ENCODE results near the gene PAPSS1. TPM values are rescaled to one million over a fixed set of nuclear protein-coding genes. Genes with fewer than 3 reads are reported as not detected.
A peak's percentile ranks its signal among the peaks of the same experiment; 100 is the strongest.

The PAPSS1 gene
- total RNA-seq, 1 experiment from 2014 or later = 73.1 TPM

- Histone ChIP-seq H3K4me1 (ENCODE audit: low read length) (peaks cover 35% of the 10 kb centered on the region), H3K9me3 (ENCODE audit: low read length) (no peaks in the 10 kb centered on the region), H2AFZ (ENCODE audit: low read length) (peak overlapping the region; percentile 38), H3K9ac (ENCODE audit: low read length) (peak overlapping the region; percentile 74), H3K27me3 (ENCODE audit: low read length) (no peaks in the 10 kb centered on the region), H3K79me2 (ENCODE audit: low read length) (peaks cover 34% of the 10 kb centered on the region), H3K36me3 (ENCODE audit: insufficient read depth, low read length) (peaks cover 3% of the 10 kb centered on the region; the same call in 1 of the 2 replicates), H4K20me1 (ENCODE audit: insufficient read depth, low read depth, low read length) (no peaks in the 10 kb centered on the region), H3K9me2 (replicated peaks; ENCODE audit: insufficient read depth, low read length) (no peaks in the 10 kb centered on the region), H3K27ac (ENCODE audit: low read length) (no peak overlapping the region), H3K4me3 (ENCODE audit: low read length) (peak overlapping the region; percentile 98), H3K4me2 (ENCODE audit: low read depth, low read length, poor library complexity, severe bottlenecking) (peak overlapping the region; percentile 87)
- peak; percentile 77 for DNase-seq
These were observed 1.5 kb upstream of the PAPSS1 start for GRCh38 chr4:107721436-107722100.

GRCh38 chr4:107719207-107719921 lies 670 bp downstream of the PAPSS1 start:
- Histone ChIP-seq H3K27me3 (ENCODE audit: low read length) (no peaks in the 10 kb centered on the region), H3K4me2 (ENCODE audit: low read depth, low read length, poor library complexity, severe bottlenecking) (peak overlapping the region; percentile 98), H3K27ac (ENCODE audit: low read length) (peak overlapping the region; percentile 66), H3K9ac (ENCODE audit: low read length) (peak overlapping the region; percentile 88), H2AFZ (ENCODE audit: low read length) (peak overlapping the region; percentile 57; the same call in 1 of the 2 replicates), H3K79me2 (ENCODE audit: low read length) (peaks cover 56% of the 10 kb centered on the region), H3K36me3 (ENCODE audit: insufficient read depth, low read length) (peaks cover 19% of the 10 kb centered on the region), H4K20me1 (ENCODE audit: insufficient read depth, low read depth, low read length) (no peaks in the 10 kb centered on the region), H3K9me2 (replicated peaks; ENCODE audit: insufficient read depth, low read length) (no peaks in the 10 kb centered on the region), H3K4me3 (ENCODE audit: low read length) (peak overlapping the region; percentile 98), H3K4me1 (ENCODE audit: low read length) (peaks cover 39% of the 10 kb centered on the region), H3K9me3 (ENCODE audit: low read length) (no peaks in the 10 kb centered on the region)
- peak; percentile 78 for DNase-seq

- Histone ChIP-seq H3K79me2 (ENCODE audit: low read length) (peaks cover 65% of the 10 kb centered on the region), H3K4me3 (ENCODE audit: low read length) (peak overlapping the region; percentile 98), H3K9me3 (ENCODE audit: low read length) (no peaks in the 10 kb centered on the region), H4K20me1 (ENCODE audit: insufficient read depth, low read depth, low read length) (no peaks in the 10 kb centered on the region), H3K4me2 (ENCODE audit: low read depth, low read length, poor library complexity, severe bottlenecking) (peak overlapping the region; percentile 98), H3K4me1 (ENCODE audit: low read length) (peaks cover 48% of the 10 kb centered on the region), H3K27ac (ENCODE audit: low read length) (peak overlapping the region; percentile 66), H3K9me2 (replicated peaks; ENCODE audit: insufficient read depth, low read length) (no peaks in the 10 kb centered on the region), H3K9ac (ENCODE audit: low read length) (peak overlapping the region; percentile 88), H3K36me3 (ENCODE audit: insufficient read depth, low read length) (peaks cover 26% of the 10 kb centered on the region), H3K27me3 (ENCODE audit: low read length) (no peaks in the 10 kb centered on the region), H2AFZ (ENCODE audit: low read length) (no peak overlapping the region)
- peak; percentile 61 for DNase-seq
These were observed 1.6 kb downstream of the PAPSS1 start for GRCh38 chr4:107718351-107718965.

GRCh38 chr4:107714256-107714655 lies 5.8 kb downstream of the PAPSS1 start:
- Histone ChIP-seq H3K4me2 (ENCODE audit: low read depth, low read length, poor library complexity, severe bottlenecking) (no peak overlapping the region), H3K4me1 (ENCODE audit: low read length) (peaks cover 59% of the 10 kb centered on the region), H3K79me2 (ENCODE audit: low read length) (peaks cover 100% of the 10 kb centered on the region), H3K9me2 (replicated peaks; ENCODE audit: insufficient read depth, low read length) (no peaks in the 10 kb centered on the region), H3K9ac (ENCODE audit: low read length) (no peak overlapping the region), H2AFZ (ENCODE audit: low read length) (no peak overlapping the region), H3K27me3 (ENCODE audit: low read length) (no peaks in the 10 kb centered on the region), H3K4me3 (ENCODE audit: low read length) (no peak overlapping the region), H3K9me3 (ENCODE audit: low read length) (peaks cover 3% of the 10 kb centered on the region; the same call in 1 of the 2 replicates), H3K27ac (ENCODE audit: low read length) (no peak overlapping the region), H3K36me3 (ENCODE audit: insufficient read depth, low read length) (peaks cover 45% of the 10 kb centered on the region), H4K20me1 (ENCODE audit: insufficient read depth, low read depth, low read length) (no peaks in the 10 kb centered on the region)
- DNase-seq = no peak

- DNase-seq = no peak
- Histone ChIP-seq H3K4me1 (ENCODE audit: low read length) (peaks cover 48% of the 10 kb centered on the region), H3K9me2 (replicated peaks; ENCODE audit: insufficient read depth, low read length) (no peaks in the 10 kb centered on the region), H3K27me3 (ENCODE audit: low read length) (no peaks in the 10 kb centered on the region), H4K20me1 (ENCODE audit: insufficient read depth, low read depth, low read length) (no peaks in the 10 kb centered on the region), H3K4me2 (ENCODE audit: low read depth, low read length, poor library complexity, severe bottlenecking) (no peak overlapping the region), H3K27ac (ENCODE audit: low read length) (no peak overlapping the region), H2AFZ (ENCODE audit: low read length) (no peak overlapping the region), H3K4me3 (ENCODE audit: low read length) (no peak overlapping the region), H3K36me3 (ENCODE audit: insufficient read depth, low read length) (peaks cover 57% of the 10 kb centered on the region), H3K79me2 (ENCODE audit: low read length) (peaks cover 99% of the 10 kb centered on the region), H3K9me3 (ENCODE audit: low read length) (peaks cover 18% of the 10 kb centered on the region; the same call in 1 of the 2 replicates), H3K9ac (ENCODE audit: low read length) (no peak overlapping the region)
These were observed 7.8 kb downstream of the PAPSS1 start for GRCh38 chr4:107712236-107712635.

- H3K27ac ChIP-seq (ENCODE audit: low read length) = no peak overlapping the region
- H3K36me3 ChIP-seq (ENCODE audit: insufficient read depth, low read length) = peaks cover 60% of the 10 kb centered on the region
- H3K27me3 ChIP-seq (ENCODE audit: low read length) = no peaks in the 10 kb centered on the region
- no peak overlapping the region for H3K4me2 ChIP-seq (ENCODE audit: low read depth, low read length, poor library complexity, severe bottlenecking)
- H3K4me3 ChIP-seq (ENCODE audit: low read length) = no peak overlapping the region
- DNase-seq = no peak
- peaks cover 22% of the 10 kb centered on the region; the same call in 1 of the 2 replicates for H3K9me3 ChIP-seq (ENCODE audit: low read length)
- H2AFZ ChIP-seq (ENCODE audit: low read length) = no peak overlapping the region
- H3K79me2 ChIP-seq (ENCODE audit: low read length) = peaks cover 99% of the 10 kb centered on the region
- peaks cover 44% of the 10 kb centered on the region for H3K4me1 ChIP-seq (ENCODE audit: low read length)
- H4K20me1 ChIP-seq (ENCODE audit: insufficient read depth, low read depth, low read length) = no peaks in the 10 kb centered on the region
- H3K9ac ChIP-seq (ENCODE audit: low read length) = no peak overlapping the region
- H3K9me2 ChIP-seq (replicated peaks; ENCODE audit: insufficient read depth, low read length) = no peaks in the 10 kb centered on the region
These were observed 8.2 kb downstream of the PAPSS1 start for GRCh38 chr4:107711831-107712230.

GRCh38 chr4:107710493-107711459 lies 9.3 kb downstream of the PAPSS1 start:
- Histone ChIP-seq H3K4me3 (ENCODE audit: low read length) (no peak overlapping the region), H3K27me3 (ENCODE audit: low read length) (no peaks in the 10 kb centered on the region), H3K36me3 (ENCODE audit: insufficient read depth, low read length) (peaks cover 55% of the 10 kb centered on the region), H4K20me1 (ENCODE audit: insufficient read depth, low read depth, low read length) (no peaks in the 10 kb centered on the region), H3K4me2 (ENCODE audit: low read depth, low read length, poor library complexity, severe bottlenecking) (peak overlapping the region; percentile 1), H3K9me3 (ENCODE audit: low read length) (peaks cover 31% of the 10 kb centered on the region), H3K79me2 (ENCODE audit: low read length) (peaks cover 99% of the 10 kb centered on the region), H2AFZ (ENCODE audit: low read length) (no peak overlapping the region), H3K9ac (ENCODE audit: low read length) (no peak overlapping the region), H3K27ac (ENCODE audit: low read length) (peak overlapping the region; percentile 60; the same call in 1 of the 2 replicates), H3K4me1 (ENCODE audit: low read length) (peaks cover 37% of the 10 kb centered on the region), H3K9me2 (replicated peaks; ENCODE audit: insufficient read depth, low read length) (no peaks in the 10 kb centered on the region)
- DNase-seq = no peak

Data from Karpas-422 (cell line).